HEK293 (cell line): ENCODE measurements around the gene DAO.

Experiments
- CTCF ChIP-seq: fragments of 450-650 bp; formaldehyde crosslinking; IDR thresholded peaks from 2 replicates; pipeline ENCODE4 v1.5.1; 2016; ENCODE audit warnings: missing biosample characterization, missing genetic modification characterization
- MYNN ChIP-seq: fragments of 450-650 bp; formaldehyde crosslinking; IDR thresholded peaks from 2 replicates; pipeline ENCODE4 v1.5.1; 2016; ENCODE audit warnings: missing biosample characterization, missing genetic modification characterization, borderline replicate concordance
- ZNF184 ChIP-seq: fragments of 450-650 bp; IDR thresholded peaks from 2 replicates; pipeline ENCODE4 v1.5.1; 2018; ENCODE audit warnings: missing biosample characterization, mild to moderate bottlenecking, missing genetic modification characterization

DNA sequence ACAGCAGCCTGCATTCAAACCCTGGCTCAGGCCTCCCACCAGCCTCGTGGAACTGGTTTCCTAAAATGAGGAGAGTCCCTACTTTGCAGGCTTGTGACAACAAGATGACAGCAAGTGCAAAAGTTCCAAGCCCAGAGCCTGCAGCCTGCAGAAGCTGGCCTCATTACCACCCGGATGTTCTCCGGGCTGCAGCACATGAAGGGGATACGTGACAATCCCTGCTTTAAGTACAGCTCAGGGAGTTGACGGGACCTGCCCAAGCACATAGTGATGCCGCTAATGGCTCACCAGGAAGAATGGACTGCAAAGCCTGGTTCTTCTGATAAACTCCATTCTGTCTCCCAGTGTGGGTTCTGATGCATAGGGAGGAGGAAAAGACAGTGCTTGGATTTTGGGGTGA lies 37.5 kb upstream of the DAO start:
- TF ChIP-seq CTCF (no peak), MYNN (tag by site-specific recombination) (no peak), ZNF184 (tag by site-specific recombination) (no peak)
